NCI-H446 (cell line): ENCODE measurements around the gene SYMPK.
A peak's percentile ranks its signal among the peaks of the same experiment; 100 is the strongest.
"Not testable (repeated sequence)": the region's sequence is repeated elsewhere in the genome, so short reads cannot be mapped to it uniquely, and the experiment has no call there.

Experiments used
- DNase-seq, 2 experiments: peaks; one replicate each; lab custom pipeline; 2025; lab: John Stamatoyannopoulos, UW

SYMPK gene

GRCh38 chr19:45885556-45886426 lies 22.8 kb upstream of the SYMPK start, which contains the start of gene IRF2BP1:
Gene IRF2BP1 (minus strand): TSS chr19:45886141. CDS start chr19:45885774, 367 bp downstream.
- peak; percentile 85 to 94 for DNase-seq

- DNase-seq: peak in 1 of 2 experiments; percentile 50
These were observed 22.0 kb upstream of the SYMPK start for GRCh38 chr19:45884682-45885555.

GRCh38 chr19:45883881-45884681 lies 21.1 kb upstream of the SYMPK start:
- no peak for DNase-seq

- no peak for DNase-seq
These were observed 20.6 kb upstream of the SYMPK start for GRCh38 chr19:45883586-45883880.

GRCh38 chr19:45882652-45883585 lies 20.0 kb upstream of the SYMPK start:
- DNase-seq: peak; percentile 22 to 83

- no peak for DNase-seq
These were observed 19.1 kb upstream of the SYMPK start for GRCh38 chr19:45881909-45882528.

- DNase-seq: no peak
These were observed 18.3 kb upstream of the SYMPK start for GRCh38 chr19:45881082-45881908.

GRCh38 chr19:45879971-45880370 lies 17.0 kb upstream of the SYMPK start:
- no peak for DNase-seq

- no peak for DNase-seq
These were observed 16.1 kb upstream of the SYMPK start for GRCh38 chr19:45879055-45879454.

GRCh38 chr19:45878043-45878794 lies 15.3 kb upstream of the SYMPK start:
- no peak for DNase-seq

GRCh38 chr19:45876411-45877197 lies 13.7 kb upstream of the SYMPK start:
- no peak for DNase-seq

GRCh38 chr19:45876161-45876410 lies 13.1 kb upstream of the SYMPK start:
- no peak for DNase-seq

- no peak for DNase-seq
These were observed 11.6 kb upstream of the SYMPK start for GRCh38 chr19:45874620-45874966.

GRCh38 chr19:45873219-45873772 lies 10.3 kb upstream of the SYMPK start:
- DNase-seq: no peak

GRCh38 chr19:45872095-45872919 lies 9.4 kb upstream of the SYMPK start:
- no peak for DNase-seq

GRCh38 chr19:45870798-45871197 lies 7.9 kb upstream of the SYMPK start:
- no peak for DNase-seq

- not testable (repeated sequence) for DNase-seq
These were observed 4.3 kb upstream of the SYMPK start for GRCh38 chr19:45867241-45867640.
